ENCODE results near the gene MUC4. TPM values are rescaled to one million over a fixed set of nuclear protein-coding genes. Genes with fewer than 3 reads are reported as not detected.

MUC4 gene
- total RNA-seq, 1 experiment from 2014 or later: not detected

DNA sequence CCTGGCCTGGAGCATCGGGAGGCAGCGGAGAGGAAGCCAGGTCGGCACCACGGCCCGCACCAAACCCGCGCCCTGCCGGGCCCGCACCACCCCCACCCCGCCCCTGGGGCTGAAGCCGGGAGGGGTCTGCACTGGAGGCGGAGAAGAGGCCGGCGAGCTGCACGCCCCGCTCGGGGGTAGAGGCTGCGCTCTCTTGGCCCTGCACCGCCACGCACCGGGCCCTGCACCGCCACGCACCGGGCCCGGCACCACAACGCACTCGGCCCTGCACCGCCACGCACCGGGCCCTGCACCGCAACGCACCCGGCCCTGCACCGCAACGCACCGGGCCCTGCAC, 49.5 kb downstream of the MUC4 start:
- Histone ChIP-seq H3K36me3 (ENCODE audit: insufficient read depth, low read length, poor library complexity, severe bottlenecking) (no peaks in the 10 kb centered on the region), H3K4me3 (ENCODE audit: low read depth, low read length, poor library complexity, severe bottlenecking) (no peak overlapping the region), H3K27me3 (replicated peaks; ENCODE audit: insufficient read depth, low read depth, low read length, poor library complexity) (peaks cover 64% of the 10 kb centered on the region), H3K27ac (ENCODE audit: low read depth, low read length, poor library complexity, severe bottlenecking) (no peak overlapping the region), H3K4me1 (ENCODE audit: insufficient read depth, low read length, poor library complexity, severe bottlenecking) (no peaks in the 10 kb centered on the region), H3K9me3 (ENCODE audit: low read depth, low read length, poor library complexity, severe bottlenecking) (no peaks in the 10 kb centered on the region)
- BruUV-seq (replicated peaks): no TSS peak
- intact Hi-C loops (cut with micrococcal nuclease; ENCODE audit: unreplicated experiment): no loop called here
- no peak for TF ChIP-seq EZH2 (IDR thresholded peaks at IDR 0.05; ENCODE audit: borderline replicate concordance, low read depth, low read length, poor library complexity, severe bottlenecking)
- TF ChIP-seq, protein P1, sequence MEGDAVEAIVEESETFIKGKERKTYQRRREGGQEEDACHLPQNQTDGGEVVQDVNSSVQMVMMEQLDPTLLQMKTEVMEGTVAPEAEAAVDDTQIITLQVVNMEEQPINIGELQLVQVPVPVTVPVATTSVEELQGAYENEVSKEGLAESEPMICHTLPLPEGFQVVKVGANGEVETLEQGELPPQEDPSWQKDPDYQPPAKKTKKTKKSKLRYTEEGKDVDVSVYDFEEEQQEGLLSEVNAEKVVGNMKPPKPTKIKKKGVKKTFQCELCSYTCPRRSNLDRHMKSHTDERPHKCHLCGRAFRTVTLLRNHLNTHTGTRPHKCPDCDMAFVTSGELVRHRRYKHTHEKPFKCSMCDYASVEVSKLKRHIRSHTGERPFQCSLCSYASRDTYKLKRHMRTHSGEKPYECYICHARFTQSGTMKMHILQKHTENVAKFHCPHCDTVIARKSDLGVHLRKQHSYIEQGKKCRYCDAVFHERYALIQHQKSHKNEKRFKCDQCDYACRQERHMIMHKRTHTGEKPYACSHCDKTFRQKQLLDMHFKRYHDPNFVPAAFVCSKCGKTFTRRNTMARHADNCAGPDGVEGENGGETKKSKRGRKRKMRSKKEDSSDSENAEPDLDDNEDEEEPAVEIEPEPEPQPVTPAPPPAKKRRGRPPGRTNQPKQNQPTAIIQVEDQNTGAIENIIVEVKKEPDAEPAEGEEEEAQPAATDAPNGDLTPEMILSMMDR (conservative IDR thresholded peaks at IDR 0.05; ENCODE audit: low read depth, low read length): no peak
- ChIA-PET POLR2A (ENCODE audit: low non-redundant PET) (no interaction called here), CTCF (no interaction called here)
- DNase-seq (ENCODE audit: low spot score): no peak

DNA sequence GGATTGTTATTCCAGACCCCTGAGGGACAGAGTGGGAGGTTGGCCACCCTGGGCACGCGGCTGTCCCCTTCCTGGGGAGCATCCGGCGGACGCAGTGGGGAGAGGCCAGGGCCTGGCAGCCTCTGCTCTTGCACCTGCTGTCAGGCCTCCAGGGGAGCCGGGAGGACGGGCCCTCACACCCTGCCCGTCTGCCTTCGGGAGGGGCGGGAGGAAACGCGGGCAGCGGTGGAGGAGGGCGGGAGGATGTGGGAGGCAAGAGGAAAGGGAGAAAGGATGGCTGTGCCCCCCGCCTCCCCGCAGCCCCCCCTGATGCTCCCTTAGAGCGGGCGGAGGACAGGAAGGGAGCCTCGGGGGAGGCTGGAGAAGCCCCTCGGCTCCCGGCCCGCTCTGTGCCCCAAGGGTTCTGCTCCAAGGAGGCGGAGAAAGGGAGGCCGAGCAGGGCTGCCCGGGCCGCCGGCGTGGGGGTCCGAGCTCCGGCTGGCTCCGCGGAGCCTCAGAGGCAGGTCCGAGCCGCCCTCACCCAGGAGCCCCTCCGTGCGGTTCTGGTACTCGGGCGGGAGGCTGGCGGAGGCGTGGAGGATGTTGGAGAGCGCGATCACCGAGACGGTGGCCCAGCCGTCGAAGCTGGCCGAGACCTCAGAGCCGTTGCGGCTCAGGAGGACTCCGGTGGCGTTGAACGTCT, 50.0 kb downstream of the MUC4 start:
- Histone ChIP-seq H3K27me3 (replicated peaks; ENCODE audit: insufficient read depth, low read depth, low read length, poor library complexity) (peaks cover 65% of the 10 kb centered on the region), H3K4me3 (ENCODE audit: low read depth, low read length, poor library complexity, severe bottlenecking) (no peak overlapping the region), H3K36me3 (ENCODE audit: insufficient read depth, low read length, poor library complexity, severe bottlenecking) (no peaks in the 10 kb centered on the region), H3K9me3 (ENCODE audit: low read depth, low read length, poor library complexity, severe bottlenecking) (no peaks in the 10 kb centered on the region), H3K27ac (ENCODE audit: low read depth, low read length, poor library complexity, severe bottlenecking) (no peak overlapping the region), H3K4me1 (ENCODE audit: insufficient read depth, low read length, poor library complexity, severe bottlenecking) (no peaks in the 10 kb centered on the region)
- no peak for TF ChIP-seq EZH2 (IDR thresholded peaks at IDR 0.05; ENCODE audit: borderline replicate concordance, low read depth, low read length, poor library complexity, severe bottlenecking)
- TF ChIP-seq, protein P1 (conservative IDR thresholded peaks at IDR 0.05; ENCODE audit: low read depth, low read length): no peak
- DNase-seq (ENCODE audit: low spot score): no peak
- CTCF ChIA-PET: no interaction called here
- POLR2A ChIA-PET (ENCODE audit: low non-redundant PET): no interaction called here
- no TSS peak for BruUV-seq (replicated peaks)
- intact Hi-C loops (cut with micrococcal nuclease; ENCODE audit: unreplicated experiment): no loop called here

DNA sequence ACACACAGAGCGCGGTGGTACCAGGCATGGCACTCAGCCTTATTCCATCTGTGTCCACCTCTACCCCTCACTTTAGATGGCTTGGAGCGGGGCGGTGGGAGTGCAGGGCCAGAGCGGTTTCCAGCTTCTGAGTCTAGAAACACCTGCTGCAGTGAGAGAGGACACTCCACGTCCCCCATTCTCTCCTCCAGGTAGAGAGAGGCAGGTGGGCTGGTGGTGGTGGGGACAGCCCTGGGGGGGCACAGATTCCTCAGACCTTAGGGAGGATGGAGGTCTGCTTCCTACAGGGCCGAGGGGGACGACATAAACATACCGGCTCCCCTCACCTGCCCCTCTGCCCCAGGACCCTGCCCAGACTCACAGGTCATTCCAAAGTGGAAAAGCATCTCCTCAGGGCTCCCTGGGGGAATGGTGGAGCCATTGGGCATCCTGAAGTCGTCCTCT, 50.6 kb downstream of the MUC4 start:
- Histone ChIP-seq H3K4me3 (ENCODE audit: low read depth, low read length, poor library complexity, severe bottlenecking) (no peak overlapping the region), H3K4me1 (ENCODE audit: insufficient read depth, low read length, poor library complexity, severe bottlenecking) (no peaks in the 10 kb centered on the region), H3K36me3 (ENCODE audit: insufficient read depth, low read length, poor library complexity, severe bottlenecking) (no peaks in the 10 kb centered on the region), H3K27ac (ENCODE audit: low read depth, low read length, poor library complexity, severe bottlenecking) (no peak overlapping the region), H3K27me3 (replicated peaks; ENCODE audit: insufficient read depth, low read depth, low read length, poor library complexity) (peaks cover 65% of the 10 kb centered on the region), H3K9me3 (ENCODE audit: low read depth, low read length, poor library complexity, severe bottlenecking) (no peaks in the 10 kb centered on the region)
- POLR2A ChIA-PET (ENCODE audit: low non-redundant PET): no interaction called here
- TF ChIP-seq EZH2 (IDR thresholded peaks at IDR 0.05; ENCODE audit: borderline replicate concordance, low read depth, low read length, poor library complexity, severe bottlenecking): no peak
- TF ChIP-seq, protein P1 (conservative IDR thresholded peaks at IDR 0.05; ENCODE audit: low read depth, low read length): no peak
- DNase-seq (ENCODE audit: low spot score): no peak
- CTCF ChIA-PET: no interaction called here
- BruUV-seq (replicated peaks): no TSS peak
- intact Hi-C loops (cut with micrococcal nuclease; ENCODE audit: unreplicated experiment): no loop called here

All from A673 (cell line).